ENCODE measurements around the gene HPGDS.
"Not testable (repeated sequence)": the region's sequence is repeated elsewhere in the genome, so short reads cannot be mapped to it uniquely, and the experiment has no call there.

Gene HPGDS

DNA sequence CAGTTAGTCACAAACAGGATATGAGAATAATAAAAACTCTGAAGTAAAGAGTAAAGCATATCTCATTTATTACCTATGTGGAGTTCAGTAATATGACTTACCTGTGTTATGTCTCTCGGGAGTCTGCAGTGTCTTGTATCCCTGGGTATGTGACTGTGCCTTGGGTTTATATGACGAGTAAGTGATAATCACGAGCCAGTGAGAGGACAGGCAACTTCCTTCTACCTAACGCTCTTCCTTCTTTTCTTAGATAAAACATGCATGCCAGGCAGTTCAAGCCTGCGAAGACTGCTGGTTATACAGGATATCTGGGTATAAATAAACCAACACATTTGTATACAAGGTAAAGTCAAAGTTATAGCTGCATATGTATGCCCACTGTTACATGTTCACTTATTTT lies at the start of gene HPGDS:
HPGDS (minus strand) TSS at position 143 of the 400 bp plus-strand sequence. CDS start 8,207 bp downstream, outside the sequence.
- peak; percentile 42 for DNase-seq

DNA sequence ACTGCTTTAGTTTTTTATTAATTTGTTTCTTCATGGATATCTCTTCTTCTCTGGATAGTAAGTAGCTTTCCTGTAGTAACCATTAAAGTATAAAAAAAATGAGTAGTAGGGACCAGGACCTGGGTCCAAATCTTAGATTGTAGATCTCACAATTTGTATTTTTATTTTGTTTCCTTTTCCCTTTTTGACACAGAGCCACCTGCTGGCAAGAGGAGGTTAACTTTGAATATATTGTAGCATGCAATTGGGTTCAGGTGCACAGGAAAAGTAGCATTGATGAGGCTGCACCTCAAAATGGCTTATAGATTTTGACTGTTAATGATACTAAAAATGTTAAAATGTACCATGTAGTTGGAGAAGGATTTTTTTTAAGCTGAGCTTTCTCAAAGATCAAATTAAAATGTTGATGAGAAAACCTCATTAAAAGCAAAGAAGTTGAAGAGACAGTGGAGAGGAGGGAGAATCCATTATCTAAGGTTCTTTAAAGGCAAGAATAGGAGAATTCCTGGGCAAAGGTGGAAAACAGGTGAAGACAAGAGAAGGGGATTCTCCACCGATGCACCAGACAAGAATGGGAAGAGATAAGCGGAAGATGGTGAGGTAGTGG lies 48.3 kb upstream of the HPGDS start:
- DNase-seq, result peak; percentile 58

DNA sequence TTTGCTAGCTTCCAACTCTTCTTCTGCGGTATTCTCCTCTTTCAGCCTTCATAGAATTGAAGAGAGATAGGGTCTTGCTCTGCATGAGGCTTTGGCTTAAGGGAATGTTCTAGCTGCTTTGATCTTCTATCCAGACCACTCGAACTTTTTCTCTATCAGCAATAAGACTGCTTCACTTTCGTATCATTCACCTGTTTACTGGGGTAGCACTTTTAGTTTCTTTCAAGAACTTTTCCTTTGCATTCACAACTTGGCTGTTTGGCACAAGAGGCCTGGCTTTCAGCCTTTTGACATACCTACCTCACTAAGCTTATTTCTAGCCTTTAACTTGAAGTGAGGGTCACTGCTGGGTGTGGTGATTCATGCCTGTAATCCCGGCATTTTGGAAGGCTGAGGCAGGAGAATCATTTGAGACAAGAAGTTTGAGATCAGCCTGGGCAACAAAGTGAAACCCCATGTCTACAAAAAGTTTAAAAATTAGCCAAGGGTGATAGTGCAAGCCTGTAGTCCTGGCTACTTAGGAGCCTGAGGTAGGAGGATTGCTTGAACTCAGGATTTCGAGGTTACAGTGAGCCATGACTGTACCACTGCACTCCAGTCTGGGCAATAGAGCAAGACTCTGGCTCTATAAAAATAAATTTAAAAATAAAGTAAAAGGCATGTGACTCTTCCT lies 47.1 kb upstream of the HPGDS start:
- no peak for DNase-seq

DNA sequence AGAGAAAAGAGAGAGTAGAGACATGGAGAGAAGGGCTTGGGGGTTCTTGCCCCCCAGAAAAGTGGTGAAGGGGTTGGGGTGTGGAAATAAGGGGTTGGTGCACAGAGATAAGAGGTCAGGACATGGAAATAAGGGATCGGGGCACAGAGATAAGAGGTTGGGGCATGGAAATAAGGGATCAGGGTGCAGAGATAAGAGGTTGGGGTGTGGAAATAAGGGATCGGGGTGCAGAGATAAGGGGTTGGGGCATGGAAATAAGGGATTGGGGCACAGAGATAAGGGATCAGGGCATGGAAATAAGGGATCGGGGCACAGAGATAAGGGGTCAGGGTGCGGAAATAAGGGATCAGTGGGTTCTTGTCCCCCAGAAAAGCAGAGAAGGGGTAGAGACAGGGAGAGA lies 45.3 kb upstream of the HPGDS start:
- DNase-seq, result not testable (repeated sequence)

DNA sequence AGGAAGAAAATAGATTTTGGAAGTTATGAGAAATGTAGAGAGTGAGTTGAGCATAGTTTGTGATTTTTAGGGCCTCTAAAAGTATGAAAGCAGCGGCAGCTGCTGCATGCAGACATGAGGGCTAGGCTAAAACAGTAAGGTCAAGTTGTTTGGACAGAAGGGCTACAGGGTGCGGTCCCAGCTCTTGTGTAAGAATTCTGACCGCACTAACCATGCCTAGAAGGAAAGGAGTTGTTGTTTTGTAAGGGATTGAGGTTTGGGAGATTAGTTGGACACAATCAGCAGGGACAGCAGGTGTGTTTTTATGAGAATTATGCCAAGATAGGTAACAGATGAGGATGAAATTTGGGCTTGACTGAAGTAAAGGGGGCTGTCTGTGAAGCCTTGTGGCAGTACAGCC lies 42.8 kb upstream of the HPGDS start:
- not testable (repeated sequence) for DNase-seq

DNA sequence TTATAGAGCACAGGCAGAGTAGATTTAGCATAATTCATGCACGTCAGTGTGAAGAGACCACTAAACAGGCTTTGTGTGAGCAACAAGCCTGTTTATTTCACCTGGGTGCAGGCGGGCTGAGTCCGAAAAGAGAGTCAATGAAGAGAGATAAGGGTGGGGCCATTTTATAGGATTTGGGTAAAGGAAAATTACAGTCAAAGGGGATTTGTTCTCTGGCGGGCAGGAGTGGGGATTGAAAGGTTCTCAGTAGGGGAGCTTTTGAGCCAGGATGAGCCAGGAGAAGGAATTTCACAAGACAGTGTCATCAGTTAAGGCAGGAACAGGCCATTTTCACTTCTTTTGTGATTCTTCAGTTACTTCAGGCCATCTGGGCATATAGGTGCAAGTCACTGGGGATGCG lies 40.3 kb upstream of the HPGDS start:
- not testable (repeated sequence) for DNase-seq

DNA sequence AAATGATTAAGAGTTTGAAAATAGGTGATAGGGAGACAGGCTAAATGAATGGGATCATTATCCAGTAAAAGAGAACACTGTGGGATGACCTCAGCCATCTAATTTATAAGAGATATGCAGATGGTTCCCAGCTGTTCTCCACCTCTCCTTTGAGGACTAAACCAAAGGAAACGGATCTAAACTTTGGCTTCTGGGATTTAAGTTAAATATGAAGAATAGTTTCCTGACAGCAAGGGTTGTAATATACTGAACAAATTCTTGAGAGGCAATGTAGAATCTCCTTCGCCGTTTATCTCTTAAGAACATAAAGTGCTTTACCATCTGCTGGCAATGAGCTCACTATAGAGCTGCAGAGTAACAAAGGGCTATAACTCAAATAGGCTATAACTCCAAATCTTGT lies 35.4 kb upstream of the HPGDS start:
- DNase-seq, result no peak

DNA sequence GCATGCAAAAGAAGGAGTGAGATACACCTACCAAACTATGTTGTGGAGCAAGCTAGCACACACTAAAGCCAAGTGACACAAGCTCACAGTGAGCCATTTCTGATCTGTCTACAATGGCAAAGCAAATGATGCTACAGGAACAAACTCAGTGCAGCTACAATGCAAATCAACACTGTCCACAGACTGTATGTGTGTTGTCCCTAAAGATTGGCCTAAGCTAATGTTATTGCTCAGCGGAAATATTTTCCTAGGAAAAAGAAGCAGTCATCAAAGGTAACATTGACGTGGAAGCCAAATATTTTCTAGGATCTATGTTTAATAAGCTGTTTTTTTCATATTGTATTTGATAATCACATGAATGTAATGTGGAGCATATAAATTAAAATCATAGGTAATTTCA lies 34.7 kb upstream of the HPGDS start:
- no peak for DNase-seq

DNA sequence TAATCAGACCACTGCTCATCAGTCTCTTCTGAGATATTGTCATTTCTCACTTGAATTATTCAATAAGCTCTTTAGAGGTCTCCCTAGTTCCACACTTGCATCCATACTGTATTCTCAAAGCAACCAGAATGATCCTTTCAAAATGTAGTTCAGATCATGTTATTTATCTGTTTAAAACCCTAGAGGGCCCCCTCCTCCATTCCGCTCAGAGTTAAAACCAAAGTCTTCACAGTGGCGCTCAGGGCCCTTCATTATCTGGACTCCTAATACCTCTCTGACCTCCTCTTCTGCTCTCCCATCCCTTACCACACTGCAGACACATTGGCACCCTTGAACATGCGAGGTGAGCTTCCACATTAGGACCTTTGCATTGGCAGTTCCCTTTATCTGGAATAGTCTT lies 32.7 kb upstream of the HPGDS start:
- DNase-seq, result no peak

DNA sequence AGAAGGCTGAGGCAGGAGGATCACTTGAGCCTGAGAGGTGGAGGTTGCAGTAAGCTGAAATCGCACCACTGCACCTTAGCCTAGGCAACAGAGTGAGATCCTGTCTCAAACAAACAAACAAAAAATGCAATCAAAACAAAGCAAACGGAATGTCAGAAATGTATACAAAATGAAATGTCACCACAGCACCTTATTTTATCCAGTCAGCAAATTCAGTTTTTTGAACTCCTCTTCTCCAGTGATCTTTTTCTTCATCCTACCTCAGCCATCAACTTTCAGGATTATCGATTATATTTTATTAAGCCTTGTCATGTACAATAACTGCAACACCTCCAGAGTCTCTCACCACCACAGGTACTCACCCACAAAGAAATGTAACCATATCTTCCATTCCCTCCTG lies 31.1 kb upstream of the HPGDS start:
- no peak for DNase-seq

DNA sequence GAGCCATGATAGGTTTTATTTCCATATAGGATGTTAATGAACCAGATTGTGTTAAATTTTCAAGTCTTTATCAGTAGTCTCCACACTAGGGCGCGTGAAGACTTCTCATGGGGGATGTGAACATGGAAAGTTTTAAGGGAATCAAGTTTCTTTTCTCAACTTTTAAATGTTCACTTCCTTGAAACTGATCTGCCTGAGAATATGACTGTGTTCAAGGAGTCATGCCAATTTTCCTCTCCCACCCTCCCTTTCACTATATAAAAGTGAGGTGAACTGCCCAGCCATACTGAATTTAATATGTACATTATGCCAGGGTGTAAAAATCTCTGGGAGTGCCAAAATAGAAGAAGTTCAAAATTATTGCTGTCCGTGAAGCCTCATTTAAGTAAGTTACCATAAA lies 30.4 kb upstream of the HPGDS start:
- DNase-seq, result no peak

DNA sequence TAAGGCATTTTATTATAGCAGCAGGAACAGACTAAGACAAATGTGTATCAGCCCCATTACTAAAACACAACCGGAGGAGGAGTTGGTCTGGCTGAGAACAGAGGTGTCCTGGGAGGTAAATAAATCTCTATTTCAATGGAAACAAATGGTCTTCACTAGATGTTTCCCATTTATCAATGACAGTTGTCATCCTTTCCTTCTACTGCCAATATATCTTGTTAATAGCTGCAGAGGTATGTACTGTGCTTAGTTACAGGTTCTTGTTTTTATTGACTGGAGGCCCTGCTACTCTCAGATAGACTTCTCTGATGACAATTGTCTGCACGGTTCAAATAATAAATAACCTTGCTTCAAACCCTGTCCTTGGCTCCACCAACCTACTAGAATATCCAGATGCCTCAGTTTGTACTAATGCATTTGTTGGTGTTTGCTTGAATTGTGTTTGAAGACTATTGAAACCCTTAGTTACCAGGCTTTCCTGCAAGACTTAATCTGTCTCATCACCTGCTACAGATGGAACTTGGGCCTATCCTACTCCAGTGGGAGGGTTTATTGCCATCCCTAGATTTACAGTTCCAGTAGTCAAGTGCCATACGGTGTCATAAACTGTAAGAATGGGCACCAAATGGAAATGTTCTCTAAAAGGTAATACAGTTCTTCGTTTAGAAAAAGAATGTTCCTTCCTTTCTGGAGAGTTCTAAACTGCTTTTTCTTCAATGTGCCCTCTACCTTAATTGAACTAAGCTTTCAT lies 29.8 kb upstream of the HPGDS start:
- DNase-seq, result no peak

DNA sequence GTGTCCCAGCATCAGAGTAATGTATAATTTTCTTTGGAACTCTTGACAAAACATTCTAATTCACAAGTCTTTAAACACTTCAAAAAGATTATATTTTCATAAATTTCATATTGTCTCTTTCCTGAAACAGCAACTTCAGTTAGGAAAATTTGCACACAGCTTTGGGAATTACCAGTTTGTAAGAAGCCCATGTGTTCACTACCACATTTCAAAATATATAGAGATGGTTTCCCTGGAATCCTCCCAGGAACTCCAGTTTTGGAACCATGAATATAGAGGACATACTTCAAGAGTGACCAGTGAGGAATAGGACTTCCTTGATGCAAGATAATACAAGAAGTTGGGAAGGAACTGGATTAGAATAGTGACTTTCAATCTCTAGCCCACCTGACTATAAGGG lies 28.7 kb upstream of the HPGDS start:
- no peak for DNase-seq

DNA sequence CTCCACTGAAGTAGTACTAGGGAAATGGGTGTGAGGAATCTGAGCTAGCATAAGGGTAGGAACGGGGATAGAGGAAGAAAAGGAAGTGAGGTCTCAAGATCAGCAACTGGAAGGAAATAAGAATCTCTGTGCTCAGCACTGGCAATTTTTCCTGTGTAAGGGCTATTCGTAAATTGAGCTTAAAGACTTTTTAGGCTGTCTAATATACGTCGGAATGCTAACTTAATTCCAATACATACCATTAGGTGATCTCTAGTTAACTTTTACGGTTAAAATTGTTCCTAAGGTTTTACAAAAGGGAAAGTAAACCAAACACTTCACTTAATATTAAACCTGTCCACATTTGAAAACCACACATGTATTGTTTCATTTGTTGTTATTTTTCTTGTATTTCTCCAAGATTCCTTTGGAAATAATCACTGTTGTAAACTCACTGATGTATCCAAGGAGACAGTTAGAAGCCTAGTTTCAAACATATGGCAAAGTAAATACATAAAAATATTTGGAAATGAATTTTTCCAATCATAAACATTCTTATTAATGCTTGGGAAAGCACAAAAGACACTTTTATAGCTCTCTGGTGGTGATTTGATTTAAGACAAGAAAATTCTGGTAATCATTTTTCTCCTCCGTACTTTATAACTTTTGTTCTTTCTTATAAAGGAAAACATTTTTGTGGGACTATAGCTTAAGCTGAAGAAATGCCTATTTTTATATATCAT lies 28.1 kb upstream of the HPGDS start:
- DNase-seq, result no peak

DNA sequence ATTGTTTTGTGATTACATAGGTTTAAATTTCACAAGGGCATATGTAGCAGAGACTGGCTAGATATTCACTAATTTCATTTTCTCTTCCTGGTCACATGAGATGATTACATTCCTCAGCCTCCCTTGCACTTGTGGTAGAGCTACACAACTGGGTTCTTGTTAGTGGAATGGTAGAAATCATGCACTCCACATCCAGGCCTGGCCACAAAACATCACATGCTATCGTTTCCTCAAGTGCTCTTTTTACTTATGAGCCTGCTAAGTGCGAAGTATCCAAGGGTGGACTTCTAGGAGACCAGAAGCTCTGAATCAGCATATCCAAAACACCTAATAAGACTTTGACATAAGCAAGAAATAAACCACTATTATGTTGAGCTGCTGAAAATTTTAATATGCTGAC lies 26.4 kb upstream of the HPGDS start:
- no peak for DNase-seq

DNA sequence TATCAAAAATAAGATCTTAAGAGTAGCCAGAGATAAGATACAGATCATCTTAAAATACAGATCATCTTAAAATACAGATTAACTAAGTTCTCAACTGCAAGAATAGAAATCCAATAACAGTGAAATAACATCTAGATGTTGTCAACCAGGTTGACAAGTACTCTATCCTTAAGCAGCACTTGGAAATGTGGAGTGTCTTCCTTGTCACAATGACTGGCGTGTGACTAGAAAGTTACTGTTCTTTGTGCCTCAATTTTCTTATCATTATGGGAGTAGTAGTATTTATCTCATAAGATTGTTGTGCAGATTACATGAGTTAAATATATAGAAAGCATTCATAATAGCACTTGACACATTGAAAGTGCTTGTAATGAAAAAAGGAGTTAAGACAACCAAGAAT lies 25.8 kb upstream of the HPGDS start:
- no peak for DNase-seq

DNA sequence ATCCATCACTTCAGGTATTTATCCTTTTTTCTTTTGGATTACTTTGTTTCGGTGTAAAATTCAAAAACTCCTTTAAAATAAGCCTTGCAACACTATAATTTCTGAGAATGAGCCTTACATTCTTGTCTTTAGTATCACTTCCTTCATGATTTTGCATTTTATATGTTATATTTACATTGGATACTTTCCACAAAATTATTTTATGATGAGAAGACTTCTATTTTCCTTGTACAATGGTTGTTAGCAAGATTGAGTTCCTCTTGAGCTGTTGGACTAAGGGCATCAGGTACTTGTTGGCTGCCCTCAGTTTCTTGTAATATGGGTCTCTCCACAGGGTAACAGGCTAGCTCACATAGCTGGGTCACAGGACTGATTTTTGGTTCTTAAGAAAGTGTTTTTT lies 22.7 kb upstream of the HPGDS start:
- no peak for DNase-seq

DNA sequence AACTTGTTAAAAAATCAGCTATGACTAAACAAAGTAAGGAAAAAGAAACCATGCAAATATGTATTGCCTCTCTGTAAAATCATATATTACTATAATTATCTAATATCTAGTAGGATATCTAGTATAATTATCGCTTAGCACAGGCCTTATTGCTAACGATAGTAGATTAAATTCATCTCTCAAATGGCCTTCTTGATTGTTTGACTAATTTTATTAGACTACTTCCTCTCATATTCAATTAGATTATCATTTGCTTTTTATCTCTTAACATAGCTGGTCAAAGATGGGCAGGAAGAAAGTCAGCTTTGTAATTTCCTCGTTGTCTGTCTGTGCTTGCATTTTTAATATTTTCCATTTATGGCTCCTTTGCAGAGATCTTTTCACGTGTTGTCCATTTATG lies 21.9 kb upstream of the HPGDS start:
- DNase-seq, result no peak

DNA sequence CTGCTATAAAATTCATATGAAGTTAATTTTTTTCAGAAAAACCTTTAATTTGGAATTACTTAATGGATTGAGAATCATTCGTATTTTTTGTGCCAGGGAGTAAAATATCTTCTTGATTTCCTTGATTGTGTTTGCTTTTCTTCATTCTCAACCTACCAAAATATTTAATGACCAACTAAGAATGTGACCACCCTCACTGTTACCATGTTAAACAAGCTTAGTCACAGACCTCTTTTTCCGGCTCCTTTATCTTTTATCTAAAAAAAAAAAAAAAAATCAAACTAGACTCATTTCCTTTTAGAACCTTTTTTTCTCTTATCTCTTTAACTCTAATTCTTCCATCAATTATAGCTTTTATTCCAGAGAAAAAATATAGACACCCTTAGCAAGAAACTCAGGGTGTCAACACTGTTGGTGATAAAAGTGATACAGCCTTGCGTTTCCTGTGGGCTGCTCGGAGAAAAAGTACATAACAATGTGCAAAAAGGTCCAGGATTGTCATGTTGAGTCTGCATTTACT lies 20.6 kb upstream of the HPGDS start:
- no peak for DNase-seq

DNA sequence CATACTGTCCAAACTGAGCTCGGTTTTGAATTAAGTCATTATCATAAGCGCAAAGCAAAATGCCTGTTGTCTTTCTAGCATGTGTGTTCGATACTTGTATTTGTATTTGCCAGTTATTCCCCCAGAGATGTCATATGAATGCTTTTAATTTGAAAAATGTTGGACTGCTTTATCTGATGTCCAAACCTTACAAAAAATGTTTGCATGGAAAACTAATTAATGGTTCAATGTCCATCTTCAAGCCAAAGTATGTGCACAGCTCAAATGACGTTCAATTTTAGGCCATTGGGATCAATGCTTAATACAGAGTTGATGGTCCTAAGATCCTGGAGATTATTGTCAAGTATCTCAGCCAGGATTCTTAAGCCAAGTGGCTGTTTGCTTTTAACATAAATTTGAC lies 17.2 kb upstream of the HPGDS start:
- no peak for DNase-seq

DNA sequence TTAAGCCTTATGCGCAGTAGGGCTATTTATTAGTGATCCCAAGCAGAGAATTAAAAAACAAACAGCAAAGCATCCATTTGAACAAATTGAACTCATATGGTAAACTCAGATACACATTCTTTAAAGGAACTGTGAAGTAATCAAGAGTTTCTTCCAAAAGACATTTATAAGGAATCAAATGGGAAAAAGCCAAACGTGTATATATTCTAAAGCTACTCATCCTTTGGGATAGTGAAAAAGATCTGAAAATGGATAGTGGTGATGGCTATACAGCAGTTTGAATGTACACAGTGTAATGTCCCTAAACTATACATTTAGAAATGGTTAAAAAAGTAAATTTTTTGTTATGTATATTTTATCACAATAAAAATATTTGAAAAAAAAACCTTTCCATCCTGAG lies 16.6 kb upstream of the HPGDS start:
- DNase-seq, result no peak

DNA sequence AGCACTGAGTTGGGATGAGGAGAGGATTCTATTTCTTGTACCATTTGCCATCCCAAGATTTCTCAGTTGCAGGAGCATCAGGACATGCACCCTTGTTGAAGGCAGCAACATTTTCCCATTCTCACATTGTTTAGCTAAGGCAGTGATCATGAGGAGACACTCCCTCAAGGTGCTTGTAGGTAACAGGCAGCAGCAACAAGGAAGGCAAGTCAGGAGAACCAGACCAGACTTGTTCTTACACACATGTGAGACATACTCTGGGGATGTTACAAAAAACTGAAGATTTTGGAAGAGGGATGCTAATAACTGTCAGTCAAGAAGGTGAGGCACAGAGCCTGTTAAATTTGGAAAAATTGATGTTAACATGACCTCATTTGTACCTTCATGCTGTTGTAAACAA lies 15.5 kb upstream of the HPGDS start:
- DNase-seq, result no peak

DNA sequence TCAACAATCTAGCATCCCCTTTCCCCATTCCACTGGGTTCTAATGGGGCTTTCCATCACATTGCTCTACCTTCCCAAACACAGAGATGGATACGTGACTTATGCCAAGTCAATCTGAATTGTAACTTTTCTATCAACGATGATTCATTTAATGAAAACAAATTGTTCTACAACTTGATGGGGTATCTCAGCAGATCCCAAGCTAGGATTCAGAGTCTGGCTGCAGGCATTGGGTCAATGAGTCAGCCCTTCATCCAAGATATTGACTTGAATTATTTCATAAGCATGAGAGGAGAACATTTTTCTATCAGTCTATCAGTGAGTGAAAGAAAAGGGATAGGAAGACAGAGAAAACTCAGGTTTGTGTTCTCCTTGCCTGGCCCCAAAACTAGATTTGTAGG lies 15.0 kb upstream of the HPGDS start:
- DNase-seq, result no peak

DNA sequence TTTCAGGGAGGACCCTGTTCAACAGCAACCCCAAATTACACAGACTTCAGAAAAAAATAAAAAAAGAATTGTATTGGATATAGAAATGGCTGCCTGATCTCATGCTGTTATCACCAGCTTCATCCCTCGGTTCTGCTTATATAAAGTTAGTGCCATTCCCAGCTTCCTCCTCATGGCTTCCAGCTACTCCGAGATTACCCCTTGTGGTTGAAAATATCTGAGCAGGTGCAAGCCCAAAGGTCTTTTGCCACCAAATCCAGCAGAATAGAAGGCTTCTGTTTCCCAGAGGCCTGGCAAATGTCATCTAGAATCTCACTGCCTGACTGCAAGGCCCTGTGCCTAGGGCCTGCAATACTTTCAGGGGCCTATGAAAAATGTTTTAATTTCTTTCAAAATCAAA lies 13.8 kb upstream of the HPGDS start:
- DNase-seq, result no peak

Data from hematopoietic multipotent progenitor cell treated with erythropoietin and hydrocortisone succinate and interleukin-3 and kit ligand, for 8 days (in vitro differentiated cells).